ENCODE measurements around the gene SORL1.
A peak's percentile ranks its signal among the peaks of the same experiment; 100 is the strongest.
"Not testable (repeated sequence)": the region's sequence is repeated elsewhere in the genome, so short reads cannot be mapped to it uniquely, and the experiment has no call there.

The SORL1 gene, protein sequence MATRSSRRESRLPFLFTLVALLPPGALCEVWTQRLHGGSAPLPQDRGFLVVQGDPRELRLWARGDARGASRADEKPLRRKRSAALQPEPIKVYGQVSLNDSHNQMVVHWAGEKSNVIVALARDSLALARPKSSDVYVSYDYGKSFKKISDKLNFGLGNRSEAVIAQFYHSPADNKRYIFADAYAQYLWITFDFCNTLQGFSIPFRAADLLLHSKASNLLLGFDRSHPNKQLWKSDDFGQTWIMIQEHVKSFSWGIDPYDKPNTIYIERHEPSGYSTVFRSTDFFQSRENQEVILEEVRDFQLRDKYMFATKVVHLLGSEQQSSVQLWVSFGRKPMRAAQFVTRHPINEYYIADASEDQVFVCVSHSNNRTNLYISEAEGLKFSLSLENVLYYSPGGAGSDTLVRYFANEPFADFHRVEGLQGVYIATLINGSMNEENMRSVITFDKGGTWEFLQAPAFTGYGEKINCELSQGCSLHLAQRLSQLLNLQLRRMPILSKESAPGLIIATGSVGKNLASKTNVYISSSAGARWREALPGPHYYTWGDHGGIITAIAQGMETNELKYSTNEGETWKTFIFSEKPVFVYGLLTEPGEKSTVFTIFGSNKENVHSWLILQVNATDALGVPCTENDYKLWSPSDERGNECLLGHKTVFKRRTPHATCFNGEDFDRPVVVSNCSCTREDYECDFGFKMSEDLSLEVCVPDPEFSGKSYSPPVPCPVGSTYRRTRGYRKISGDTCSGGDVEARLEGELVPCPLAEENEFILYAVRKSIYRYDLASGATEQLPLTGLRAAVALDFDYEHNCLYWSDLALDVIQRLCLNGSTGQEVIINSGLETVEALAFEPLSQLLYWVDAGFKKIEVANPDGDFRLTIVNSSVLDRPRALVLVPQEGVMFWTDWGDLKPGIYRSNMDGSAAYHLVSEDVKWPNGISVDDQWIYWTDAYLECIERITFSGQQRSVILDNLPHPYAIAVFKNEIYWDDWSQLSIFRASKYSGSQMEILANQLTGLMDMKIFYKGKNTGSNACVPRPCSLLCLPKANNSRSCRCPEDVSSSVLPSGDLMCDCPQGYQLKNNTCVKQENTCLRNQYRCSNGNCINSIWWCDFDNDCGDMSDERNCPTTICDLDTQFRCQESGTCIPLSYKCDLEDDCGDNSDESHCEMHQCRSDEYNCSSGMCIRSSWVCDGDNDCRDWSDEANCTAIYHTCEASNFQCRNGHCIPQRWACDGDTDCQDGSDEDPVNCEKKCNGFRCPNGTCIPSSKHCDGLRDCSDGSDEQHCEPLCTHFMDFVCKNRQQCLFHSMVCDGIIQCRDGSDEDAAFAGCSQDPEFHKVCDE (N-terminal part only)

DNA sequence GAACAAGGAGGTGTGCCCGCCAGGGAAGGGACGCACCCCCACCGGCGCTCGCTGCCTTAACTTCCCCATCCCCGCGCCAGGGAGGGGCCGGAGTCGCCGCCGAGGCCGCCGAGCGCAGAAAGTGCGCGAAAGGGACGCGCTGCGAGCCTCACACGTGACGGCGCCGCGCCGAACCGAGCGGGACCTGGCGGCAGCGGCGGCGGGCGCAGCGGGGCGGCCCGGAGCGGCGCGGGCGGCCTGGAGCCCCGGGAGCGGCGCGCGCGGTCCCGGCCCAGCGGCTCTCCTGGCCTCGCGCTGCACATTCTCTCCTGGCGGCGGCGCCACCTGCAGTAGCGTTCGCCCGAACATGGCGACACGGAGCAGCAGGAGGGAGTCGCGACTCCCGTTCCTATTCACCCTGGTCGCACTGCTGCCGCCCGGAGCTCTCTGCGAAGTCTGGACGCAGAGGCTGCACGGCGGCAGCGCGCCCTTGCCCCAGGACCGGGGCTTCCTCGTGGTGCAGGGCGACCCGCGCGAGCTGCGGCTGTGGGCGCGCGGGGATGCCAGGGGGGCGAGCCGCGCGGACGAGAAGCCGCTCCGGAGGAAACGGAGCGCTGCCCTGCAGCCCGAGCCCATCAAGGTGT is at the start of gene SORL1:
Gene SORL1 (plus strand): TSS at position 329 of the 623 bp plus-strand sequence. CDS start 18 bp downstream, at position 347.
- peak; percentile 67 for DNase-seq

DNA sequence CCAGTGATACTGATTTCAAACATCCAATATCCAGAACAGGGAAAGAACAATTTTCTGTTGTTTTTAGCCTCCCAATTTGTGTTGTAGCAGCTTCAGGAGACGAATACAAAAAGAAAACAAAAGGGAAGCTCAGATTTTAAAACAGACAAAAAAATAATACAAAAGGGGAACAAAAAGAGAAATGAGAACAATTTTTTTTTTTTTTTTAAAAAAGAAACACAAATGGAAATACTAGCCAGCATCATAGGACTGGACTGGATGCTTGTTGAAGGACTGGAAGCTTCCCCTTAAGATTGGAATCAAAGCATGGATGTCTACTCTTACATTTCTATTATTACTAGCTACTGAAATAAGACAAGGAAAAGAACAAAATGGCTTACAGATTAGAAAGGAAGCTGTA is 46.5 kb upstream of the SORL1 start:
- no peak for DNase-seq

DNA sequence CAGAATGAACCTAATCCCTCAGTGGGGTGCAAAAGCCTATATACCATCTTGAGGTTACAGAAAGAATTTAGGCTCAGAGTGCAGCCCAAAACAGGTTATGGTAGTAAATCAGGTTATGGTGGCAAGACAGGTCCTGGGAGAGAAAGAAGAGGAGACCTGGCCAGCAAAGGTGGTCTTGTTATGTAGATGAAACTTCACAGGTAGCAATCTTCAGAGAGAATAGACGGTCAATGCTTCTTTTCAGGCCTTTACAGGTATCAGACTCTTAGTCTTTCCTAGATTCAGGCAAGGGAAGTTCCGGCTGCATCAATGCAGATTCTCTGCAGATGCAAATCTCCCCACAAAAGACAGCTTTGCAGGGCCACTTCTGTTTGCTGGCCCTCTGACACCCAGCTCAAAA is 45.8 kb upstream of the SORL1 start:
- no peak for DNase-seq

DNA sequence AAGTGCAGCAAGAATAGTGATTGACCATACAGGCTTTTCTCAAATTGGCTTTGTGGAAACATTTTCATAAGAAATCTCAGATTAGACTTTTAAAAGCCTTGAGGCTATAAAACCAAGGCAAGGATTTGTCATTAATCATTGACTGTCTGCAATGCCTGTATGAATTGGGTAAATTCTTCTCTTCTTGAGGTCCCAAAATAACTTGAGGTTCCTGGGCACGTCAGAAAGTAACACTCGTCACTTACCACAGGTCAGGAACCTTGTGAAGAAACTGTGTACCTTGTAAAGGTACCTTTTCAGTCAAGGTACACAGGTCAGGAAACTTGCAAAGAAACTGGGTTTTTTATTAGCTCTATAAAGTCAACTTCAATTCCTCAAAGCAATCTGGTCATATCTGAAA is 43.3 kb upstream of the SORL1 start:
- no peak for DNase-seq

DNA sequence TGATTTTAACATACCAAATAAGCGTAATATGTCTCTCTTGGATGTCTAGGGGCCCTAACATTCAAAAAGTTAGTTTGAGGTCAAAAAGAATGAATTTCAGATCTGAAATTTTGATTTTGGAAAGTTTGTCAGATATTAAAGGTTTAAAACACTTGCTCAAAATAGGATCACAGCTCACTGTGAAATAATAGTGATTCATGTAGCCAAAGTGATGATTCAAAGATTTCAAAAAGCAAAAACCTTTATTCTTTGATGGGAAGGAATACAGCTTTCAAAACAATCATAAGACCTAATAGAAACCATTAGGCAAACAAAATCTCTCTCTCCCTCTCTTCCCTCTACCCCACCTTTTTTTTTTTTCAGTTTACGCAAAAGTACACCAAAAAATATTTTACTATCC is 42.1 kb upstream of the SORL1 start:
- not testable (repeated sequence) for DNase-seq

DNA sequence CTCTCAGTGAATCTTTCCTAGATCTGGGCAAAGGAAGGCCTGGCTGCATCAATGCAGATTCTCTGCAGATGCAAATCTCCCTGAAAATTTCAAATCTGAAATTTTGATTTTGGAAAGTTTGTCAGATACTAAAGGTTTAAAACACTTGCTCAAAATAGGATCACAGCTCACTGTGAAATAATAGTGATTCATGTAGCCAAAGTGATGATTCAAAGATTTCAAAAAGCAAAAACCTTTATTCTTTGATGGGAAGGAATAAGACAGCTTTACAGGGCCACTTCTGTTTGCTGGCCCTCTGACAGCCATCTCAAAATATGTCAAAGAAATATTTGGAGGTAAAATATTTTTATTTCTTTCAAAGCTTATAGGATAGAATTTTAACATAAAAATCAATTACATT is 40.8 kb upstream of the SORL1 start:
- DNase-seq: not testable (repeated sequence)

DNA sequence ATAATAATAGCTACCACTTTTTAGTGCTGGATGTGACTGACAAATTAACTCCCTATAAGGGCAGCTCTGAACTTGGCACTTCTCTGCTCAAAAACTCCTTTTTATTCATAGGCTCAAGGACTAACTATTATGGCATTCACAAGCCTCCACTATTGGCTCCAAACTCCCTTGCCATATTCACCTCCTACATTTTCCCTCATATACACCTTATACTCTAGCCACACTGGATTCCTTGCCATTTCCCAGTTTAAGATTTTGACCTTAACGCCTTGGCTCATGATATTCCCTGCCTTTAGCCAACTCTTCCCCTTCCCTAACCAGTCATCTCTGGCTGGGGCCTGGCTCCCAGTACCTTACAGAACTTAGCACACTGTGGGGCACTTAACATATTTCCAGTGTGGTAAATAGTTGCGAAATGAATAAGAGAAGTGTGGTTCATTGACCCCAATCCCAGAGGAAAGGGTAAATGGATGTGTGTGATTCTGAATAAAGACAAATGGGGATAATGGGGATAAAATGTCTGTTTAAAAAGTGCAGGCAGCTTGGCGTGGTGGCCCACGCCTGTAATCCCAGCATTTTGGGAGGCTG is 40.0 kb upstream of the SORL1 start:
- no peak for DNase-seq

DNA sequence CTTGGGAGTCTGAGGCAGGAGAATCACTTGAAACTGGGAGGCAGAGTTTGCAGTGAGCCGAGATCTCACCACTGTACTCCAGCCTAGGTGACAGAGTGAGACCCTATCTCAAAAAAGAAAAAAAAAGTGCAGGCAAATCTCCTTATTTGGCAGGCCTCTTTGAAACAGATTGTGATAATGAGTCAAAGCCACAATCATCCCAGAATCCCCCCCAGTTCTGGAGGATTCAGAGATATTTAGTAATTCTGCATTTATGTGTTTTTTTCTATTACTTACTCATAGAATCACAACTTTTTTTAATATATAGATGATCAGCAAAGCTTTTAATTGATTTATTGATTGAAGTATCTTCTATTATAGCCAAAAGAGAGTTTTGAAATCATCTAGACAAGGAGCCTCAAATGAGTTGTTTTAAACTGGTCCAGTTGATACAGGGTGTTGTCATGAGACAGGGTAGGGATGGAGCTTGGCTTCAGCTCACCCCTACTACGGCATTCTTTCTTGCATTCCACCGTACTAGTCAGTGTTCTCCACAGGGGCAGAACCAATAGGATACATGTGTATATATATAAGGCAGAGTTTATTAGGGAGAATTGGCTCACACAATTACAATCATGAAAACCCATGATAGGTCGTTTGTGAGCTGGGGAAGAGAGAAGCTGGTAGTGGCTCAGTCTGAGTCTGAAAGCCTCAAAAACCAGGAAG is 39.3 kb upstream of the SORL1 start:
- DNase-seq: no peak

DNA sequence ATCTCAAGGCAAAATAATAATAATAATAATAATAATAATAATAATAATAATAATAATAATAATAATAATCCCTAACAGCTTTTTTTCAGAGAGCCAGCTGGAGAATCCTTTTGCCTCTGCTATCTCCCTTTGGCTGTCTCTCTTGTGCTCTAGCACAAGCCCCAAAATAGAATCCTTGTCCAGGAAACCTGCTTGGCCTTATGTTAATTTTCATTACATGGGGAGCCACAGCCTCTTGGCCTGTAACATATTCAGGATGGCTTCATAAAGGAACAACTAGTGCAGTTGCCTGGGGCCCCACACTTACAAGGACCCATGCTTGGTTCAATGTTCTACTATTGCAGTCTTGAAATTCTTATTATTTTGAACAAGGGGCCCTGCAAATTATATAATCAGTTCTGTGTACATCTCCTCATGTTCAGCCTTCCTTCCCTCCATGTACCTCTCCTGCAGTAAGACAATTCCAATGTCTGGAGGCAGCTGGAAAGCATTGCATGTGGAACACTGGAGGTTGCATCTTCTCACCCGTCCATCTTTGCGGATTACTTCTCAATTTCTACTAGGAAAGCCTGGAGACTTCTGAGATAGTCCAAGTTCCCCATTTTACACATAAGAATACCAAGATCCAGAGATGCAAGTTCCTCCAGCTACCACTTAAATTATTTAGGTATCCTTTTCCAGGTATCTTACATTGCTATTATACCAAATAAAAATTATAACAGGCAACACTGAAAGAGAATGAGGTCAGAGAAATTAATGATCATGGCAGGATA is 37.8 kb upstream of the SORL1 start:
- no peak for DNase-seq

DNA sequence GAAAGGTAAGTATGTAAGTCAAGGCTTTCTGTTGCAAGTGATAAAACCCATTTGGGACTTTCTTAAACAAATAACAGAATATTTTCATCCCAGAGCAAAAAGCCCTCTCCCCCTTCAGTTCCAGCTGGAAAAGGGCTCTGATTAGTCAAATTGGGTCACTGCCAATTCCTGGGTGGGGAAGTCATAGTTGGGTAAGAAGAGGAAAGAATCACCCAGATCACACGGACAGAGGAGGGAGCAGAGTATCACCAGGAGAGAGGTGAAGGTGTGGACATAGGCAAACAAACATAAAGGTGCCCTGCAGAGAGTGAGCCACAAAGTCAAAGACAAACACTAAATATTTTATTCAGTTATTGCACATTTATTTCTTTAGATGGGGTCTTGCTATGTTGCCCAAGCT is 36.3 kb upstream of the SORL1 start:
- DNase-seq: no peak

DNA sequence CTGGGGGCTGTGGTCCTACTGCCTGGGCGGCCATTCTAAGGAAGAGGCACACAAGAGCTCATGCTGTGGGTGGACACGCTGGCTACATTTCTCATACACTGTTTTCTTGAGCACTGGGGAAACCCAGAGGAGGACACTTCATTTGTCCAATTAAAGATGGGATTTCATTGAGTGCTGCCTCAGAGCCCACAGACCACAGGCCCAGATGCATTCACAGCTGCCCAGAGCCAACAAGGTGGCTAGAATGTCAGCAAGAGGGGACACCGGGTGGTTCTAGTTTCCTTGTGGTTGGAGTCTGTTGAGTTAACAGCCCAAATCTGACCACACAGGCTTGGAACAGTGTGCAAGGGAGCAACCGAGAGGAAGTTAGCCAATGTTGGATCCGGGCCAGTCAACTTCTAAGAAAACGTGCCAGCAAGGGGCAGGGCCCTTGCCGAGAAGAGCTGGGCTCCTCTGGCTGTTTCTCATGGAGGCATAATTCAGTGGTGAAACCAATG is 35.0 kb upstream of the SORL1 start:
- DNase-seq: peak; percentile 48

DNA sequence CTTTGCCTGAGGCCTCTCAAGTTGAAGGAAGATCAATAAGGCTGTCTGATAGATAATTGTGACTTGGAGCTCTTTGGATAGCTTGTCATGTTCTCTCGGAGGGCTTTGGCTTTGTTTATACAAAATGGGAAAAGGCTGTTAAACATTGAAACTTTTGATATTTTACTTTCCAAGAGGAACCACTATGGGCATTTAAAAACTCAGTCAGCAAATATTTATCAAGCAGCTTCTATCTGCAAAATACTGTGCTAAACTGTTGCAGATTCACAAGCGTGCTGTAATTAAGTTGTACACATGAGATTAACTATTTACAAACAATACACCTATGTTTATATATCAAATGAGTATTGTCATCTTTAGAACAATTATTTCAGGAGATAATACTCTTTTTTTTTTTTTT is 34.5 kb upstream of the SORL1 start:
- DNase-seq: no peak

DNA sequence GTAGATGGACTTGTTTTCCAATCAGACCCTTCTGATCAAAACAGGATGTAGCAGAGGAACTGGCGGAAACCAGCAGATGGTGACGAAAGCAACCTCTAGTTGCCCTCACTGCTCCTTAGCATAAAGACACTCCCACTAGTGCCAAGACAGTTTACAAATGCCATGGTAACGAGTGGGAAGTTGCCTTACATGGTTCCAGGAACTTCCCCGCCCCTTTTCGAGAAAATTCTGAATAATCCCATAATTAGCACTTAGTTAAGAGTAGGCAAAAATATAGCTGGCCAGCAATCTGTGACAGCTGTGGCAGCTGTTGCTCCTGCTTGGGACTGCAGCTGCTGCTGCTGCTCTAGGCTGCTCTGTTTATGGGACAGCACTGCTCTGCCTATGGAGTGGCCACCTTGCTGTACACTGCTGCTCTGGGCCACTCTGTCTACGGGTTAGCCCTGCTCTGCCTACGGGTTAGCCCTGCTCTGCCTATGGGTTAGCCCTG is 33.4 kb upstream of the SORL1 start:
- DNase-seq: peak; percentile 41

DNA sequence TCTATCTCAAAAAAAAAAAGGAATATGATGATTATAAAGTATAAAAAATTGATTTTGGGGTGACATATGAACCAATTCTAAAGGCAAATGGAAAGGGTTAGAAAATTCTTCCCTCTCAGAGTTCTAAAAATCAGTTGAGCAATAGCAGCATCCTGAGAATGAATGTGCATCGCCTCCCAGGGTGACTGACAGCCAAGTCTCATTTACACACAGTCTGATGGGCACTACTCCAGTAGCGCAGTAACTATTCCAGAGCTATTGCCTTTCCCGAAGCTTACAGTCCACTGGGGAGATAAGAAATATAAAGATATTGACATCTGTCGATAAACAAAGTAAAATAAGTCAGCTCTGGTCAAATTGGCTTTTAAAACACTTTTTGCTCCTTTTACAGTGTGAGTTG is 32.3 kb upstream of the SORL1 start:
- DNase-seq: no peak

DNA sequence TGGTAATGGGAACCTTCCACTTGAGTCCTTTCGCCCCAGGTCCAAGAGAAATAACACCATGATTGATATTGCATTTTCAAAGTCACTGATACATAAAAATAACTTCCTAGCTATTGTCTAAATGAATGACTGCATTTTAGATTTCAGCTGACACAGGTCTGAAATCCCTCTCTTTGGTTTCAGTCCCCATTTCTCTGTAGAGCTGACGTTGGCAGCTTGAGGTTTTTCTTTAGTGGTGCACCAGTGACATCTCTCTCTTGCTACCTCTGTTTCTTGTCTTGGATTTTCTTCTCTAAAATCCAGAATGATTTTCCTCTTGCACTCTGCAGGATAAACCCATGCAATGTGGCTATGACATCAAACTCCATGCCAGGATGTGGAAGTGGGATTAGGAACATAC is 31.7 kb upstream of the SORL1 start:
- DNase-seq: no peak

DNA sequence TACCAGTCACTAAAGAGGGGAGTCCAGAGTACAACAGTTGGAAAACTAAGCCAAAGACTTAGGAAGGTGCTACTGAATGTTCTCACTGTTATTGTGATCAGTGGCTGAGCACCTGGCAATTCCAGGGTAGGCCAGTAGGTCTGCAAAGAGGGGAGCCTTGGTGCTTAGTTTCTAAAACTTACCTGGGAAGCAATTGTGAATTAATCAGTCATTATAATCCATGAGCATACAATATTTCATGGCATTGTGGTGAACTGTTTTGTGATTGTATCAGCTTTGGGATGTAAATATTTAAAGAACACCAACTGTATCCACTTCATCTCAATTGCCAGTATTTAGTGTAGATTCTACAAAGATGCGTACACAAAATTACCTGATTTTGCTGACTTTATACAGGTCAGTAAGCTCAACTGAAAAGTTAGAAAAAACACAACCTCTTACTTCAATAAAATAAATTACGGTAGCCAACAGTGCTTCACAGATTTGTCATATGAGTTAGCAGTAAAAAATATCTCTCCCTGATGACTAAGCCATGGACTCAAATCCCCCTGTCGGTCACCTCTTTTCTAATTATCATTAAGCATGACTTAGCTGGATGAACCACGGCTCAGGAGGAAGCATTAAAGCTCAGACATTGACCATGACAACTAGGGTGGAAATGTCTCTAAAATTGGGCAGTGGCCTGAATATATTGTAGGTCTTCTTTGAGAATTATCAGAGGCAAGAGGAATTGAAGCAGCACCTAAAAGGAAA is 30.8 kb upstream of the SORL1 start:
- no peak for DNase-seq

DNA sequence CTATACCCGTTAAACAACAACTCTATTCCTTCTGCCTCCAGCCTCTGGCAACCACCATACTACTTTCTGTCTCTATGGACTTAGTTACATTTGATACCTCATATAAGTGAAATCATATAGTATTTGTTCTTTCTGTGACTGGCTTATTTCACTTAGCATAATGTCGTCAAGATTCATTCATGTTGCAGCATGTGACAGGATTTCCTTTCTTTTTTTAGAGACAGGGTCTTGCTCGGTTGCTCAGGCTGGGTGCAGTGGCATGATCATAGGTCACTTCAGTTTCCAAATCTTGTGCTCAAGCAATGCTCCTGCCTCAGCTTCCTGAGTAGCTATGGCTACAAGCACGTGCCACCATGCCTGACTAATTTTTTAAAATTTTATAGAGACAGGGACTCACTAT is 29.4 kb upstream of the SORL1 start:
- no peak for DNase-seq

DNA sequence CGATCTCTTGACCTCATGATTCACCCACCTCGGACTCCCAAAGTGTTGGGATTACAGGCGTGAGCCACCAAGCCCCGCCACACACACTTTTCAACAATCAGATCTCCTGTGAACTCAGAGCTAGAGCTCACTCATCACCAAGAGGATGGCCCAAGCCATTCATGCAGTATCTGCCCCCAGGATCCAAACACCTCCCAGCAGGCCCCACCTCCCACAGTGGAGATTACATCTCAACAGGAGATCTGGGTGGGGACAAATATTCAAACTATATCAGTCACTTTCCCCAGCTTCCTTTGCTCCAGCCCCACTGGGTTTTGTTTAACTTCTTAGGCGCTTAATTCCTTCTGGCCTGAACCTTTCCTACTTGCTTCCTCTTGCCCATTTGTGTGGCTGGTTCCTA is 26.3 kb upstream of the SORL1 start:
- no peak for DNase-seq

All from activated CD4-positive, CD25-positive, alpha-beta regulatory T cell treated with anti-CD3 and anti-CD28 coated beads, Interleukin-2, amount 50 U/mL, for 72 hours (primary cell).